ENCODE data around the gene RAB5B.
"Not testable (repeated sequence)": the region's sequence is repeated elsewhere in the genome, so short reads cannot be mapped to it uniquely, and the experiment has no call there.

The RAB5B gene

GRCh38 chr12:55942055-55942454 lies 31.8 kb upstream of the RAB5B start:
- DNase-seq = no peak

GRCh38 chr12:55942577-55943136 lies 31.2 kb upstream of the RAB5B start:
- no peak for DNase-seq

- DNase-seq = no peak
Observed at GRCh38 chr12:55946553-55946952, 27.3 kb upstream of the RAB5B start.

- no peak for DNase-seq
Observed at GRCh38 chr12:55955344-55955743, 18.5 kb upstream of the RAB5B start.

GRCh38 chr12:55955800-55956508 lies 17.9 kb upstream of the RAB5B start:
- DNase-seq = no peak

- DNase-seq = no peak
Observed at GRCh38 chr12:55957106-55957859, 16.6 kb upstream of the RAB5B start.

- no peak for DNase-seq
Observed at GRCh38 chr12:55963760-55964159, 10.1 kb upstream of the RAB5B start.

GRCh38 chr12:55965240-55965639 lies 8.6 kb upstream of the RAB5B start:
- DNase-seq = no peak

GRCh38 chr12:55965941-55966407 lies 7.9 kb upstream of the RAB5B start, which contains the start of gene PMEL:
TSS of gene PMEL (minus strand) at chr12:55966042. CDS start at chr12:55966011, 31 bp downstream.
- DNase-seq = peak; percentile 47

- peak; percentile 94 for DNase-seq
Observed at GRCh38 chr12:55966408-55967281, 7.2 kb upstream of the RAB5B start, which contains the start of gene CDK2. TSS of gene CDK2 (plus strand) at chr12:55966830. CDS start at chr12:55967009, 179 bp downstream.

GRCh38 chr12:55969356-55969755 lies 4.5 kb upstream of the RAB5B start:
- DNase-seq = no peak

- DNase-seq = no peak
Observed at GRCh38 chr12:55970775-55971174, 3.1 kb upstream of the RAB5B start.

GRCh38 chr12:55972042-55972441 lies 1.8 kb upstream of the RAB5B start:
- no peak for DNase-seq

- no peak for DNase-seq
Observed at GRCh38 chr12:55972456-55972855, 1.4 kb upstream of the RAB5B start.

- DNase-seq = peak; percentile 54
Observed at GRCh38 chr12:55972911-55973598, 823 bp upstream of the RAB5B start.

- peak; percentile 70 for DNase-seq
Observed at GRCh38 chr12:55974308-55974730, 441 bp downstream of the RAB5B start.

GRCh38 chr12:55978393-55978792 lies 4.5 kb downstream of the RAB5B start:
- no peak for DNase-seq

- DNase-seq = no peak
Observed at GRCh38 chr12:55979069-55979468, 5.2 kb downstream of the RAB5B start.

GRCh38 chr12:55981882-55982281 lies 8.0 kb downstream of the RAB5B start:
- DNase-seq = not testable (repeated sequence)

GRCh38 chr12:55982319-55982936 lies 8.6 kb downstream of the RAB5B start:
- DNase-seq = no peak

- no peak for DNase-seq
Observed at GRCh38 chr12:55983232-55983842, 9.5 kb downstream of the RAB5B start.
